GM06990 (cell line): Measurements from ENCODE around the gene SH3PXD2B.
"Not testable (repeated sequence)": the region's sequence is repeated elsewhere in the genome, so short reads cannot be mapped to it uniquely, and the experiment has no call there.

Experiments
- DNase-seq: peaks from one replicate; pipeline ENCODE4 v3.0.0-alpha.2; 2011; ENCODE audit not compliant: insufficient read length; ENCODE audit errors: extremely low read depth
- H3K27me3 ChIP-seq: replicated peaks from 2 replicates; pipeline ENCODE4 v1.6.0; 2011; ENCODE audit warnings: low read length; ENCODE audit not compliant: control insufficient read depth, insufficient read depth
- H3K36me3 ChIP-seq: 2 replicates; pipeline ENCODE4 v1.5.1; 2011; ENCODE audit warnings: low read length; ENCODE audit not compliant: control insufficient read depth, insufficient read depth
- H3K4me3 ChIP-seq: replicated peaks from 2 replicates; pipeline ENCODE4 v1.5.1; 2011; ENCODE audit warnings: low read depth, mild to moderate bottlenecking, control low read depth, low read length
- CTCF ChIP-seq: IDR thresholded peaks from 2 replicates; pipeline ENCODE4 v1.5.1; 2011; ENCODE audit warnings: low read length, control low read depth, mild to moderate bottlenecking, inconsistent platforms; ENCODE audit not compliant: insufficient read depth, poor library complexity, severe bottlenecking

The SH3PXD2B gene

GRCh38 chr5:172353271-172353812 is 101.0 kb downstream of the SH3PXD2B start:
- no peak for DNase-seq
- no peaks in the 10 kb centered on the region for H3K27me3 ChIP-seq
- H3K36me3 ChIP-seq, result no peaks in the 10 kb centered on the region
- H3K4me3 ChIP-seq, result no peak overlapping the region
- TF ChIP-seq CTCF, result no peak

- H3K27me3 ChIP-seq, DNase-seq, H3K36me3 ChIP-seq, H3K4me3 ChIP-seq: not testable (repeated sequence)
Measured at GRCh38 chr5:172352526-172352925, 101.8 kb downstream of the SH3PXD2B start.

- no peak for TF ChIP-seq CTCF
Measured at GRCh38 chr5:172351240-172351778, 103.0 kb downstream of the SH3PXD2B start.

GRCh38 chr5:172350212-172351181 is 103.8 kb downstream of the SH3PXD2B start:
- no peak overlapping the region for H3K4me3 ChIP-seq
- no peak for TF ChIP-seq CTCF
- H3K36me3 ChIP-seq, result no peaks in the 10 kb centered on the region
- H3K27me3 ChIP-seq, result no peaks in the 10 kb centered on the region
- DNase-seq, result no peak

More at GRCh38 chr5:172351240-172351778, 103.0 kb downstream of the SH3PXD2B start:
- DNase-seq, result no peak
- no peaks in the 10 kb centered on the region for H3K27me3 ChIP-seq
- H3K36me3 ChIP-seq, result no peaks in the 10 kb centered on the region
- no peak overlapping the region for H3K4me3 ChIP-seq

GRCh38 chr5:172348733-172349132 is 105.6 kb downstream of the SH3PXD2B start:
- H3K4me3 ChIP-seq, H3K36me3 ChIP-seq, DNase-seq, H3K27me3 ChIP-seq: not testable (repeated sequence)

- no peak for TF ChIP-seq CTCF
- no peak for DNase-seq
- no peaks in the 10 kb centered on the region for H3K27me3 ChIP-seq
- no peaks in the 10 kb centered on the region for H3K36me3 ChIP-seq
- H3K4me3 ChIP-seq, result no peak overlapping the region
Measured at GRCh38 chr5:172348084-172348483, 106.2 kb downstream of the SH3PXD2B start.
